G401.6 (cell line): ENCODE results near the gene IGSF5.

ENCODE experiments used
- FAIRE-seq: peaks from 2 replicates; lab custom pipeline; 2012; peaks lifted over from hg19 to GRCh38; lab: Jason Lieb, UNC

The IGSF5 gene

GRCh38 chr21:39825250-39825649, 80.3 kb downstream of the IGSF5 start:
- no peak for FAIRE-seq

GRCh38 chr21:39834543-39834942, 89.6 kb downstream of the IGSF5 start:
- FAIRE-seq = no peak

- no peak for FAIRE-seq
Observed at GRCh38 chr21:39837861-39838359, 92.9 kb downstream of the IGSF5 start.

GRCh38 chr21:39840373-39841097, 95.6 kb downstream of the IGSF5 start:
- FAIRE-seq = no peak

GRCh38 chr21:39842741-39843459, 97.9 kb downstream of the IGSF5 start:
- FAIRE-seq = no peak

GRCh38 chr21:39843483-39843882, 98.5 kb downstream of the IGSF5 start:
- FAIRE-seq = no peak

- no peak for FAIRE-seq
Observed at GRCh38 chr21:39843916-39844315, 98.9 kb downstream of the IGSF5 start.

- FAIRE-seq = no peak
Observed at GRCh38 chr21:39845571-39846130, 100.7 kb downstream of the IGSF5 start.

GRCh38 chr21:39847877-39848276, 102.9 kb downstream of the IGSF5 start:
- no peak for FAIRE-seq

GRCh38 chr21:39849014-39849655, 104.2 kb downstream of the IGSF5 start:
- FAIRE-seq = no peak

- FAIRE-seq = no peak
Observed at GRCh38 chr21:39850333-39850732, 105.3 kb downstream of the IGSF5 start.

- no peak for FAIRE-seq
Observed at GRCh38 chr21:39851002-39851618, 106.1 kb downstream of the IGSF5 start.
